Naive thymus-derived CD4-positive, alpha-beta T cell (primary cell): ENCODE data around the gene CTDSP2. TPM values are rescaled to one million over a fixed set of nuclear protein-coding genes. Genes with fewer than 3 reads are reported as not detected.
A peak's percentile ranks its signal among the peaks of the same experiment; 100 is the strongest.

Source experiments
- ATAC-seq: fragments of 150-1000 bp; cut with Tn5 transposase; 2 replicates; pipeline ENCODE4 v1.10.0; 2021; ENCODE audit warnings: mild to moderate bottlenecking, moderate library complexity
- CTCF ChIA-PET: fragments of 350-600 bp; sonication (Branson Sonifier 250); formaldehyde crosslinking; loops from one replicate; lab custom pipeline; 2021; ENCODE audit warnings: antibody characterized with exemption; lab: Charles Lee
- POLR2A ChIA-PET: fragments of 350-600 bp; sonication (Branson Sonifier 250); formaldehyde crosslinking; loops from one replicate; lab custom pipeline; 2021; ENCODE audit warnings: antibody characterized with exemption, inconsistent platforms; lab: Charles Lee
- DNase-seq, 9 donors: peaks; one replicate each; pipeline versions ENCODE4 v3.0.0 to v3.0.0-alpha.2; 2020 to 2022; ENCODE audit warnings: mixed read lengths in 1 of 9
- H3K27ac ChIP-seq: one replicate; pipeline ENCODE4 v1.7.0; 2013; ENCODE audit warnings: mild to moderate bottlenecking, low read depth, low read length, moderate library complexity
- H3K27me3 ChIP-seq, 2 donors: one replicate each; pipeline ENCODE4 v1.7.0; 2013; ENCODE audit warnings: low read length in 2 of 2, mild to moderate bottlenecking in 2 of 2, moderate library complexity in 2 of 2; ENCODE audit not compliant: control insufficient read depth in 2 of 2, insufficient read depth in 2 of 2
- H3K36me3 ChIP-seq, 3 experiments: 1 replicate in 2 of 3; 2 replicates in 1 of 3; pipeline ENCODE4 v1.7.0; 2013; ENCODE audit warnings: low read length in 3 of 3, mild to moderate bottlenecking in 3 of 3, moderate library complexity in 1 of 3; ENCODE audit not compliant: insufficient read depth in 3 of 3, control insufficient read depth in 2 of 3
- H3K4me1 ChIP-seq, 2 donors: one replicate each; pipeline ENCODE4 v1.7.0; 2013; ENCODE audit warnings: low read length in 2 of 2, mild to moderate bottlenecking in 2 of 2, moderate library complexity in 1 of 2; ENCODE audit not compliant: control insufficient read depth in 2 of 2, insufficient read depth in 2 of 2
- H3K4me3 ChIP-seq: 2 replicates; pipeline ENCODE4 v1.7.0; 2013; ENCODE audit warnings: mild to moderate bottlenecking, low read length
- H3K9me3 ChIP-seq, 3 experiments: 1 replicate in 2 of 3; 2 replicates in 1 of 3; pipeline ENCODE4 v1.7.0; 2013; ENCODE audit warnings: low read length in 3 of 3; ENCODE audit not compliant: control insufficient read depth in 2 of 3
- H3K27ac Mint-ChIP-seq, 9 donors: one replicate each; pipeline ENCODE4 v1.8.0; 2020 to 2022; ENCODE audit warnings: mixed read lengths in 9 of 9, mild to moderate bottlenecking in 8 of 9, moderate library complexity in 5 of 9, inconsistent platforms in 2 of 9
- H3K27me3 Mint-ChIP-seq, 5 donors: one replicate each; pipeline ENCODE4 v1.8.0; 2021 to 2022; ENCODE audit warnings: mixed read lengths in 5 of 5, mild to moderate bottlenecking in 1 of 5
- H3K36me3 Mint-ChIP-seq, 5 donors: one replicate each; pipeline ENCODE4 v1.8.0; 2020 to 2022; ENCODE audit warnings: mixed read lengths in 5 of 5, mild to moderate bottlenecking in 3 of 5, inconsistent platforms in 1 of 5
- H3K4me1 Mint-ChIP-seq, 7 donors: one replicate each; pipeline ENCODE4 v1.8.0; 2020 to 2022; ENCODE audit warnings: mixed read lengths in 7 of 7, mild to moderate bottlenecking in 3 of 7, inconsistent platforms in 1 of 7
- H3K4me3 Mint-ChIP-seq, 10 donors: one replicate each; pipeline ENCODE4 v1.8.0; 2020 to 2022; ENCODE audit warnings: mild to moderate bottlenecking in 10 of 10, mixed read lengths in 10 of 10, moderate library complexity in 6 of 10, inconsistent platforms in 2 of 10
- H3K9me3 Mint-ChIP-seq, 11 donors: one replicate each; pipeline ENCODE4 v1.8.0; 2020 to 2022; ENCODE audit warnings: mixed read lengths in 11 of 11, mild to moderate bottlenecking in 4 of 11, inconsistent platforms in 1 of 11, moderate library complexity in 1 of 11
- intact Hi-C, 2 donors: fragments of 100-400 bp; cut with micrococcal nuclease; formaldehyde crosslinking; loops; one replicate each; pipeline ENCODE4 v1.15.1; 2023
- polyA plus RNA-seq, 2 donors: library from polyadenylated mRNA; unstranded; fragments of 300-500 nt; fragmentation: Illumina TruSeq; gene quantifications; one replicate each; pipeline ENCODE4 v1.2.3, GENCODE V29; 2021
- total RNA-seq, 6 experiments: library from RNA in 5 of 6; stranded (reverse) in 5 of 6; gene quantifications; 1 replicate in 5 of 6; 2 replicates in 1 of 6; pipeline ENCODE4 v1.2.3 and lab custom pipeline; 2021 to 2026

The CTDSP2 gene
- total and polyA plus RNA-seq, 7 experiments from 2014 or later: 86.9 to 295 (median 130) TPM

DNA sequence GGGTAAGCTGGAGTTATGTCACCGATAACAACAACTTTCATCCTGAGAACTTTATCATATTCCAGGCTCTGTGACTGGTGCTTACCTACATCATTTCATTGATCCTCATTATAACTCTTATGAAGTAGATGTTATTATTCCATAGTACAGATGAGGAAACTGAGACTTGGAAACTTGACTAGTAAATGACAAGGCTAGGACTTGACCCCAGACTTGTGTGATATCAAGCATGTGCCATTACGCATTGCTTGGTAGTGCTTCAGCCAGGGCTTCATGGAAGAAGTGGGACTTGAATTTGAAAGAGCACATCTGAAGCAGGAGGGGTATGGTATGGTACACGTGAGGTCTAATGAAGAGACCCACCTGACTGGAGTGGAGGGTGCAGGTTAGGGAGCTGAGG is 39.9 kb downstream of the CTDSP2 start:
- no peaks in the 10 kb centered on the region for H3K9me3 Mint-ChIP-seq
- Histone ChIP-seq H3K4me1 (no peaks in the 10 kb centered on the region), H3K27me3 (no peaks in the 10 kb centered on the region), H3K36me3 (peaks cover 0 to 51% (median 0%) of the 10 kb centered on the region in 3 experiments), H3K27ac (no peak overlapping the region), H3K4me3 (no peak overlapping the region), H3K9me3 (no peaks in the 10 kb centered on the region)
- intact Hi-C loops: no loop called here
- no peak overlapping the region for H3K4me3 Mint-ChIP-seq
- H3K4me1 Mint-ChIP-seq: peaks cover 0 to 3% (median 0%) of the 10 kb centered on the region in 7 donors
- DNase-seq (no peak), ATAC-seq (no peak)
- H3K36me3 Mint-ChIP-seq: peaks cover 0 to 44% (median 6%) of the 10 kb centered on the region in 5 donors
- CTCF ChIA-PET: interaction anchor here (0.8 to 1.4 kb wide), 3 partner anchors 37 to 125 kb away, joined by 3 to 4 read pairs (median 4); no protein-coding TSS in a partner anchor
- H3K27ac Mint-ChIP-seq: peak overlapping the region in 1 of 9 donors; percentile 41
- H3K27me3 Mint-ChIP-seq: no peaks in the 10 kb centered on the region
- POLR2A ChIA-PET: no interaction called here

- no peak overlapping the region for H3K4me3 ChIP-seq
- peaks cover 0 to 7% (median 0%) of the 10 kb centered on the region in 7 donors for H3K4me1 Mint-ChIP-seq
- intact Hi-C loops: loop anchor here (1.0 kb wide), 4 partner anchors 28 to 102 kb away; no protein-coding TSS in a partner anchor
Observed at GRCh38 chr12:57803319-57803893, 43.1 kb downstream of the CTDSP2 start.

GRCh38 chr12:57802607-57803006 is 43.9 kb downstream of the CTDSP2 start:
- H3K4me1 Mint-ChIP-seq: peaks cover 0 to 7% (median 0%) of the 10 kb centered on the region in 7 donors
- POLR2A ChIA-PET: interaction anchor here (1.0 to 1.6 kb wide), 2 partner anchors 20 to 44 kb away, joined by 3 to 4 read pairs; partner anchors contain the start of gene CTDSP2
- ATAC-seq (no peak), DNase-seq (no peak)
- H3K4me3 Mint-ChIP-seq: no peak overlapping the region
- Histone ChIP-seq H3K9me3 (no peaks in the 10 kb centered on the region), H3K4me1 (no peaks in the 10 kb centered on the region), H3K36me3 (peaks cover 0 to 49% (median 9%) of the 10 kb centered on the region in 3 experiments), H3K4me3 (no peak overlapping the region), H3K27me3 (no peaks in the 10 kb centered on the region), H3K27ac (no peak overlapping the region)
- H3K27me3 Mint-ChIP-seq: no peaks in the 10 kb centered on the region
- peaks cover 5 to 34% (median 6%) of the 10 kb centered on the region in 5 donors for H3K36me3 Mint-ChIP-seq
- no peak overlapping the region for H3K27ac Mint-ChIP-seq
- CTCF ChIA-PET: interaction anchor here (0.6 to 3.9 kb wide), 16 partner anchors 9 to 220 kb away, joined by 3 to 53 read pairs (median 5); no protein-coding TSS in a partner anchor
- intact Hi-C loops: loop anchor here (1.0 kb wide), 4 partner anchors 29 to 103 kb away; no protein-coding TSS in a partner anchor
- H3K9me3 Mint-ChIP-seq: no peaks in the 10 kb centered on the region

More at GRCh38 chr12:57803319-57803893, 43.1 kb downstream of the CTDSP2 start:
- peak; percentile 60 for ATAC-seq
- Histone ChIP-seq H3K27ac (no peak overlapping the region), H3K27me3 (no peaks in the 10 kb centered on the region), H3K4me1 (no peaks in the 10 kb centered on the region), H3K9me3 (no peaks in the 10 kb centered on the region), H3K36me3 (peaks cover 0 to 53% (median 9%) of the 10 kb centered on the region in 3 experiments)
- ChIA-PET CTCF (interaction anchor here (0.6 to 3.9 kb wide), 19 partner anchors 9 to 221 kb away, joined by 3 to 53 read pairs (median 4); no protein-coding TSS in a partner anchor), POLR2A (interaction anchor here (0.8 to 1.6 kb wide), 3 partner anchors 13 to 43 kb away, joined by 3 to 4 read pairs (median 3); partner anchors contain the start of gene CTDSP2)
- Mint-ChIP-seq H3K4me3 (no peak overlapping the region), H3K36me3 (peaks cover 5 to 33% (median 6%) of the 10 kb centered on the region in 5 donors), H3K9me3 (no peaks in the 10 kb centered on the region), H3K27me3 (no peaks in the 10 kb centered on the region), H3K27ac (peak overlapping the region in 1 of 9 donors; percentile 21)
- peak in 6 of 9 donors; percentile 23 to 46 (median 35) for DNase-seq

- intact Hi-C loops: no loop called here
Observed at GRCh38 chr12:57800965-57801364, 45.6 kb downstream of the CTDSP2 start.

DNA sequence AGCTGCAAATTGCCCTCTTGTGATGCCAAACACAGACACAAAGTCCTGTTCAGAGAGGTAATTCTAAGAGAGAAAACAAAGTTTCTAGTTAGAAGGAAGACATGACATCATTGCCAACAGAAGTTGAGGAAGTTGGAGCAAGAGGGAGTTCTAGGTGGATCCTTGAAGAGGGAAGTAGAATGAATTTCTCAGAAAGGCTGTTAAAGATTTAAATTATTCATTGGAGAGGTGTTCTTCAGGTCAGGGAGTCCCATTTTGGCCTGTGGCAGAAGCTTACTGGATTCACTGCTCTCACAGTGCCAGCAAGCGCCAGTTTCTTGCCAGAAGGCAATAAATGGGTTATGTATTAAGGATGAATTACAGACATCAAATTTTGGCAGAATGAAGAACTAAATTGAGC is 48.6 kb downstream of the CTDSP2 start:
- no peak overlapping the region for H3K27ac ChIP-seq
- POLR2A ChIA-PET: interaction anchor here (0.6 to 1.3 kb wide), 3 partner anchors 11 to 45 kb away, joined by 4 to 5 read pairs (median 4); no protein-coding TSS in a partner anchor
- Mint-ChIP-seq H3K27me3 (no peaks in the 10 kb centered on the region), H3K27ac (peak overlapping the region in 1 of 9 donors; percentile 52), H3K4me3 (no peak overlapping the region), H3K9me3 (no peaks in the 10 kb centered on the region), H3K4me1 (peaks cover 0 to 15% (median 0%) of the 10 kb centered on the region in 7 donors), H3K36me3 (peaks cover 5 to 43% (median 18%) of the 10 kb centered on the region in 5 donors)
- H3K4me3 ChIP-seq: no peak overlapping the region
- intact Hi-C loops: no loop called here
- CTCF ChIA-PET: no interaction called here
- no peaks in the 10 kb centered on the region for H3K27me3 ChIP-seq
- DNase-seq (no peak), ATAC-seq (no peak)
- H3K9me3 ChIP-seq: no peaks in the 10 kb centered on the region
- peaks cover 10 to 77% (median 19%) of the 10 kb centered on the region in 3 experiments for H3K36me3 ChIP-seq
- no peaks in the 10 kb centered on the region for H3K4me1 ChIP-seq

More at GRCh38 chr12:57800965-57801364, 45.6 kb downstream of the CTDSP2 start:
- Histone ChIP-seq H3K27me3 (no peaks in the 10 kb centered on the region), H3K9me3 (no peaks in the 10 kb centered on the region), H3K27ac (no peak overlapping the region), H3K4me1 (no peaks in the 10 kb centered on the region), H3K36me3 (peaks cover 3 to 53% (median 9%) of the 10 kb centered on the region in 3 experiments), H3K4me3 (no peak overlapping the region)
- H3K9me3 Mint-ChIP-seq: no peaks in the 10 kb centered on the region
- peaks cover 5 to 35% (median 10%) of the 10 kb centered on the region in 5 donors for H3K36me3 Mint-ChIP-seq
- no peaks in the 10 kb centered on the region for H3K27me3 Mint-ChIP-seq
- ATAC-seq (no peak), DNase-seq (no peak)
- H3K4me3 Mint-ChIP-seq: no peak overlapping the region
- H3K4me1 Mint-ChIP-seq: peaks cover 0 to 6% (median 0%) of the 10 kb centered on the region in 7 donors
- H3K27ac Mint-ChIP-seq: peak overlapping the region in 1 of 9 donors; percentile 45
- CTCF ChIA-PET: interaction anchor here (1.0 to 3.9 kb wide), 2 partner anchors 35 to 103 kb away, joined by 3 to 53 read pairs; no protein-coding TSS in a partner anchor
- POLR2A ChIA-PET: no interaction called here

GRCh38 chr12:57796996-57797395 is 49.5 kb downstream of the CTDSP2 start:
- Mint-ChIP-seq H3K27ac (peak overlapping the region in 2 of 9 donors; percentile 7 to 39), H3K36me3 (peaks cover 0 to 41% (median 19%) of the 10 kb centered on the region in 5 donors)

More at GRCh38 chr12:57796996-57797395, 49.5 kb downstream of the CTDSP2 start:
- Histone ChIP-seq H3K27ac (no peak overlapping the region), H3K36me3 (peaks cover 10 to 77% (median 19%) of the 10 kb centered on the region in 3 experiments), H3K4me3 (no peak overlapping the region), H3K4me1 (no peaks in the 10 kb centered on the region), H3K27me3 (no peaks in the 10 kb centered on the region), H3K9me3 (no peaks in the 10 kb centered on the region)
- POLR2A ChIA-PET: no interaction called here
- Mint-ChIP-seq H3K4me3 (no peak overlapping the region), H3K27me3 (no peaks in the 10 kb centered on the region), H3K9me3 (no peaks in the 10 kb centered on the region), H3K4me1 (peaks cover 0 to 15% (median 0%) of the 10 kb centered on the region in 7 donors)
- ATAC-seq (no peak), DNase-seq (no peak)
- CTCF ChIA-PET: interaction anchor here (1.2 kb wide), 1 partner anchor 62 kb away, joined by 5 read pairs; no protein-coding TSS in a partner anchor
- intact Hi-C loops: no loop called here
